GM12874 (cell line): ENCODE data around the gene EZR.
A peak's percentile ranks its signal among the peaks of the same experiment; 100 is the strongest.

Source experiments
- CTCF ChIP-seq: IDR thresholded peaks from 2 replicates; pipeline ENCODE4 v1.5.1; 2011; ENCODE audit warnings: low read depth, mild to moderate bottlenecking, control low read depth, low read length, moderate library complexity; ENCODE audit not compliant: insufficient read depth

EZR gene

GRCh38 chr6:158795516-158795915 is 23.7 kb downstream of the EZR start:
- no peak for TF ChIP-seq CTCF

GRCh38 chr6:158793432-158793831 is 25.7 kb downstream of the EZR start:
- TF ChIP-seq CTCF = peak; percentile 51; the same call in 1 of the 2 replicates

- no peak for TF ChIP-seq CTCF
Measured at GRCh38 chr6:158791274-158791855, 27.8 kb downstream of the EZR start.

GRCh38 chr6:158789115-158789917 is 29.9 kb downstream of the EZR start:
- TF ChIP-seq CTCF = no peak

- TF ChIP-seq CTCF = no peak
Measured at GRCh38 chr6:158787395-158787794, 31.8 kb downstream of the EZR start.

GRCh38 chr6:158786645-158787304 is 32.4 kb downstream of the EZR start:
- no peak for TF ChIP-seq CTCF

GRCh38 chr6:158785036-158785435 is 34.1 kb downstream of the EZR start:
- TF ChIP-seq CTCF = no peak
